ENCODE results near the gene TARS2. TPM values are rescaled to one million over a fixed set of nuclear protein-coding genes. Genes with fewer than 3 reads are reported as not detected.

The TARS2 gene
- total RNA-seq, 1 donor from 2014 or later = 18.5 TPM

DNA sequence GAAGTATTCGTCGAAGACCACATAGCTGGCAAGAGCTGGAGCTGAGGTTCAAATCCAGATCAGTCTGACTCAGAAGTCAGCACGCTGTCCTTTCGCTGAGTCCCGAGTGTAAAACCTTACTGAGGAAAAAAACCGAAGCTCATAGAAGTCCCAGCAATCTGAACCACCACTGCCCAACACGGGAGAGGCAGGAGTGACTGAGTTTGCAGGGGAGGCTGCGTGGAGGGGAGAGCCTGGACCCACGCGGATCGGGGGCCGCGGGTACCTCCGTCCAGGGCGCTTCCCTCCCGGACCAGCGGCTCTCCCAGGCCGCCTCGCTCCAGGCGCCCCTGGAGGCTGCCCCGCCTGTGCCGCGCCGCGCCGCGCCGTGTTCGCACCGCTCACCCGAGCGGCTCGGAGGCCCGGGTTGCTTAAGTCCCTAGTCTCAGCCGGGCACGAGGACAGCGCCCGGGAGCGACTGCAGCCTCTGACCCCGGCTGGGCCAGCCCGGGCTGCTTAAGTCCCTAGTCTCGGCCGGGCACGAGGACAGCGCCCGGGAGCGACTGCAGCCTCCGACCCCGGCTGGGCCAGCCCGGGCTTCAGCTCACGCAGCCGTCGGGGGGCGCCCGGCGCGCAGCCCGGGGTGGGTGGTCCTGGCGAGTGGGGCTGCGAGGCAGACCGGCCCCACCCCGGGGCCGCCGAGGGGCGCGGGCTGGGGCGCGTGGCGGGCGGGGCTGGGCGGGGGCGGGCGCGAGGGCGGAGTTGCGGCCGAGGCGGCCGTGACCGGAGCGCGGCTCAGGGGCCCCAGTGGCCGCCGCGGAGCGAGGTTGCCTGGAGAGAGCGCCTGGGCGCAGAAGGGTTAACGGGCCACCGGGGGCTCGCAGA, 61.6 kb downstream of the TARS2 start, which contains the start of gene ADAMTSL4:
Gene ADAMTSL4, plus strand, starts transcription at position 777 of the 864 bp plus-strand sequence. CDS start 2,881 bp downstream, outside the sequence.
- H3K4me1 ChIP-seq = peaks cover 44% of the 10 kb centered on the region
- no peaks in the 10 kb centered on the region for H3K27me3 ChIP-seq
- H3K36me3 ChIP-seq = no peaks in the 10 kb centered on the region
- H3K9me3 ChIP-seq = no peaks in the 10 kb centered on the region
- ATAC-seq (peak; percentile 77), DNase-seq (peak; percentile 88)
- H3K4me3 ChIP-seq = peak within 1 kb of the TSS; percentile 63
- intact Hi-C loops (cut with DNase I) = no loop called here
- H3K27ac ChIP-seq = peak within 1 kb of the TSS; percentile 86
- TF ChIP-seq, protein P1, sequence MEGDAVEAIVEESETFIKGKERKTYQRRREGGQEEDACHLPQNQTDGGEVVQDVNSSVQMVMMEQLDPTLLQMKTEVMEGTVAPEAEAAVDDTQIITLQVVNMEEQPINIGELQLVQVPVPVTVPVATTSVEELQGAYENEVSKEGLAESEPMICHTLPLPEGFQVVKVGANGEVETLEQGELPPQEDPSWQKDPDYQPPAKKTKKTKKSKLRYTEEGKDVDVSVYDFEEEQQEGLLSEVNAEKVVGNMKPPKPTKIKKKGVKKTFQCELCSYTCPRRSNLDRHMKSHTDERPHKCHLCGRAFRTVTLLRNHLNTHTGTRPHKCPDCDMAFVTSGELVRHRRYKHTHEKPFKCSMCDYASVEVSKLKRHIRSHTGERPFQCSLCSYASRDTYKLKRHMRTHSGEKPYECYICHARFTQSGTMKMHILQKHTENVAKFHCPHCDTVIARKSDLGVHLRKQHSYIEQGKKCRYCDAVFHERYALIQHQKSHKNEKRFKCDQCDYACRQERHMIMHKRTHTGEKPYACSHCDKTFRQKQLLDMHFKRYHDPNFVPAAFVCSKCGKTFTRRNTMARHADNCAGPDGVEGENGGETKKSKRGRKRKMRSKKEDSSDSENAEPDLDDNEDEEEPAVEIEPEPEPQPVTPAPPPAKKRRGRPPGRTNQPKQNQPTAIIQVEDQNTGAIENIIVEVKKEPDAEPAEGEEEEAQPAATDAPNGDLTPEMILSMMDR (IDR thresholded peaks at IDR 0.05) = peak; percentile 21

DNA sequence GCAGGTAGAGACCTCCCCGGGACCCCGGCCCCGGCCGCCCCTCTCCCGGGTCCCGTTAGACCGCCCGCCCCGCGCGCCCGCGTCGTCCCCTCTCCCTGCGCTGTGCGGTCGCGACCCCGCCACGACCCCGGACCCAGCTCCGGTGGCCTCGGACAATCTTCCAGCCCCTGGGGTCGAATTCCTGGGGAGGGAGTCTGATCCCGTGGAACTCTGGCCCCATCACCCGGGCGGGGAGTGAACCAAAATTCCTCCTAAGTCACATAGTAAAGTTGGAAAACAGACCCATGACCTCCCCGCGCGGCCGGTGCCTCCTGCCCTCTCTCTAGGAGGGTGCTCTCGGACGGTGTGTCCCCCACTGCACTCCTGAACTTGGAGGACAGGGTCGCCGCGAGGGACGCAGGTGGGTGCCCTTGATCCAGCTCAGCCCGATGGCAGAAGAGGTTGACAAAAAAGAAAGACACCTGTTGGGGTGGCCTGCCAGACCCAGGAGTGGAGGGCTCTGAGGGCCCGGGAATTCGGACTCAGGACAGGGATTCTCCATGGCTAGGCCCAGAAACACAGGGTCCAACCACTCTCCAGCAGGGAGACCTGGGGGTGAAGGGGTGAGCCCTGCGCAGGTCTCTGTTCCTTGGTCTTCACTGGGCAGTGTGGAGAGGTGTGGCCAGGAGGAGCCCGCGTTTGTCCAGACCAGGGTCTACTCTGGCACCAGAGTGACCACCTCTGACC, 62.4 kb downstream of the TARS2 start:
- Histone ChIP-seq H3K27ac (peak overlapping the region; percentile 86), H3K9me3 (no peaks in the 10 kb centered on the region), H3K36me3 (no peaks in the 10 kb centered on the region), H3K4me3 (peak overlapping the region; percentile 63), H3K27me3 (no peaks in the 10 kb centered on the region), H3K4me1 (peaks cover 44% of the 10 kb centered on the region)
- DNase-seq = no peak
- intact Hi-C loops (cut with DNase I) = no loop called here
- TF ChIP-seq, protein P1 (IDR thresholded peaks at IDR 0.05) = no peak
- ATAC-seq = no peak

DNA sequence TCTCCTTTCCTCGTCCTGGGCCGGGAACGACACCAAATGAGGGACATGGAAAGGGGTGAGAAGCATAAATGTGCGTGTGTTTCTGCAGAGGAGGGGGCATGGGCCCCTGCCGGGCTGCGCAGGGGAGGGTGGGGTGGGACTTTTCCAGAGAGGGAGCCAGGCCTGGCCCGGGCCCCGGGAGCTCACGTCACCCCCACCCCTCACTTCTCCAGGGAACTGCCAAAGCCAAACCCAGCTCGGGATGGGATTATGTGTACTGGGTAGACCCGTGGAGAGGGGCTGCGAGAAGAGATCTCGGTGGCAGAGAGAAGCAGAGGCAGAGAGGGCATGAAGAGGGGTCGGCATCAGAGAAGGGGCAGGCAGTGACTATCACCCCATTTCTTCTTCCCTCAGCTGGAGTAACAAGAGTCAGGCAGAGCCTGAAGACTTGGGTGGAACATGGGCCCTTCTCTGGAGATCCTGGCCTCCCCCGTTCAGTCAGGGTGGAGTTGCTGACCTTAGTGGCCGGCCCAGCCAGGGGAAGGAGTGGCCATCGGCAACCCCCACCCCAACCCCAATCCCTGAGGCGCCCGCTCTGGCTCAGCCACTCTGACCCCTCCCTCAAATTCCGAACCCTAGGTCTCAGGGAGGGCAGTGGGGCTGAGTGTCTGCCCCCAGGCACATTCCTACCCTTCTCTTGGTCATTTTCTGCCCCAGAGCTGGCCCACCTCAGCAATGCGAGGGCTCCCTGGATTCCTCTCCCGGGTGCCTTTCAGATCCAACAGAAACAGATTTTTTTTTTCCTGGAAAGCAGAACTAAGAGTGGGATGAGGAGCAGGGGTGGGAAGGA, 63.2 kb downstream of the TARS2 start:
- no peaks in the 10 kb centered on the region for H3K27me3 ChIP-seq
- H3K27ac ChIP-seq = peak overlapping the region; percentile 86
- DNase-seq = no peak
- no peaks in the 10 kb centered on the region for H3K36me3 ChIP-seq
- intact Hi-C loops (cut with DNase I) = no loop called here
- peak; percentile 2 for ATAC-seq
- TF ChIP-seq, protein P1 (IDR thresholded peaks at IDR 0.05) = no peak
- H3K9me3 ChIP-seq = no peaks in the 10 kb centered on the region
- peaks cover 44% of the 10 kb centered on the region for H3K4me1 ChIP-seq
- H3K4me3 ChIP-seq = peak overlapping the region; percentile 63

DNA sequence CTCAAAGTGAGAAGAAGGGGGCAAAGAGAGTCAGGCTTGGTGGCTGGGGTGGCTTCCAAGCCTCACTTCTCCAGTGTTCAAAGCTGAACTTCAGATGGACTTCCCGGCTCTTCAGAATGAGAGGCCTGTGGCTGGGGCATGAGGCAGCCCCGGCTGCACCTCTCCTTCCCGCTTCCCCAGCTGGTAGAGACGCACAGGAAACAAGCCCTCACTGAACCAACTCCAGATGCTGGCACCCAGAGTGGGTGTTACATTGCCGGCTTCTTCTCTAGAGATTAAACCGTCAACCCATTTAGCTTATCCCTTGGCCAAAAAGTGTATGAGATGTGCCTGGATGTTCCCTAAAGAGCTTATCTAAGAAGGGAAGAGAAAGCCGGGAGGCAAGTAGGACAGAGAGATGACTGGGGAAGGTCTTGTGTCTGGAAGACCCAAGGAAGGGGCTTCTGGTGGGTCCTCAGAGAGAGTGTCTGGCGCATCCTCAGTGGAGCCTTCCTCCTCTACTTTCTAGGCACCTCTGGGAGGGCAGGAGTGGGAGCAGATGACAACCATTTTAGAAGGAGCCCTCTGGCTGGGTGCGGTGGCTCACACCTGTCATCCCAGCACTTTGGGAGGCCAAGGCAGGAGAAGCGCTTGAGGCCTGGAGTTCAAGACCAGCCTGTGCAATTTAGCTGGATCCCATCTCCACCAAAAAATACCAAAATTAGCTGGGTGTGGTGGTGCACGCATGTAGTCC, 64.0 kb downstream of the TARS2 start:
- Histone ChIP-seq H3K9me3 (no peaks in the 10 kb centered on the region), H3K4me3 (peak overlapping the region; percentile 63), H3K36me3 (peaks cover 5% of the 10 kb centered on the region), H3K27ac (peak overlapping the region; percentile 86), H3K27me3 (no peaks in the 10 kb centered on the region), H3K4me1 (peaks cover 44% of the 10 kb centered on the region)
- DNase-seq = no peak
- intact Hi-C loops (cut with DNase I) = no loop called here
- ATAC-seq = no peak
- TF ChIP-seq, protein P1 (IDR thresholded peaks at IDR 0.05) = no peak

DNA sequence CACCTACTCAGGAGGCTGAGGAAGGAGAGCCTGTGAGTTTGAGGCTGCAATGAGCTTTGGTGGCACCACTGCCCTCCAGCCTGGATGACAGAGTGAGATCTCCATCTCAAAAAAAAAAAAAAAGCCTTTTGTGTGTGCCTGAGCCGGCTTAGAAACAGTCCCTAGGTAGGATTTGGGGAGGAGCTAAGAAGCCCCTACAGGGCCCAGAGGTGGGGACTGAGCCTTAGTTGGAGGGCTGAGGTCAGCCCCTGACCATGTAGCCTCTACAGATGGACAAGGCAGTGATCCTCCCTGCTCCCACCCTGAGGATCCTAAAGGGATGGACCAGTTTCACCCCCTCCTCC, 64.5 kb downstream of the TARS2 start:
- Histone ChIP-seq H3K9me3 (no peaks in the 10 kb centered on the region), H3K27ac (peak overlapping the region; percentile 86), H3K4me3 (peak overlapping the region; percentile 19), H3K4me1 (peaks cover 44% of the 10 kb centered on the region), H3K36me3 (peaks cover 10% of the 10 kb centered on the region), H3K27me3 (no peaks in the 10 kb centered on the region)
- intact Hi-C loops (cut with DNase I) = no loop called here
- DNase-seq (no peak), ATAC-seq (no peak)
- TF ChIP-seq, protein P1 (IDR thresholded peaks at IDR 0.05) = no peak

Data from upper lobe of right lung (tissue), 1 donor.